Measurements from ENCODE around the gene SPDYE4.
"Not testable (repeated sequence)": the region's sequence is repeated elsewhere in the genome, so short reads cannot be mapped to it uniquely, and the experiment has no call there.

The SPDYE4 gene

GRCh38 chr17:8758137-8758596, at the start of gene SPDYE4:
Gene SPDYE4 (minus strand): TSS chr17:8758546. CDS start chr17:8758382, 164 bp downstream.
- no peak for DNase-seq

- DNase-seq, result no peak
Measured at GRCh38 chr17:8806926-8807550, 48.7 kb upstream of the SPDYE4 start.

- DNase-seq, result no peak
Measured at GRCh38 chr17:8806253-8806925, 48.0 kb upstream of the SPDYE4 start.

- DNase-seq, result not testable (repeated sequence)
Measured at GRCh38 chr17:8805396-8805795, 47.0 kb upstream of the SPDYE4 start.

- DNase-seq, result no peak
Measured at GRCh38 chr17:8803531-8804420, 45.4 kb upstream of the SPDYE4 start.

- DNase-seq, result no peak
Measured at GRCh38 chr17:8801135-8801840, 42.9 kb upstream of the SPDYE4 start.

- DNase-seq, result no peak
Measured at GRCh38 chr17:8800656-8801055, 42.3 kb upstream of the SPDYE4 start.

GRCh38 chr17:8799570-8800212, 41.3 kb upstream of the SPDYE4 start:
- DNase-seq, result no peak

- no peak for DNase-seq
Measured at GRCh38 chr17:8798846-8799569, 40.7 kb upstream of the SPDYE4 start, which contains the start of gene MFSD6L. Gene MFSD6L (minus strand): TSS chr17:8799365. CDS start chr17:8799120, 245 bp downstream.

- DNase-seq, result no peak
Measured at GRCh38 chr17:8798176-8798845, 40.0 kb upstream of the SPDYE4 start.

- no peak for DNase-seq
Measured at GRCh38 chr17:8797621-8798175, 39.4 kb upstream of the SPDYE4 start.

- no peak for DNase-seq
Measured at GRCh38 chr17:8794636-8795035, 36.3 kb upstream of the SPDYE4 start.

- DNase-seq, result no peak
Measured at GRCh38 chr17:8793649-8794048, 35.3 kb upstream of the SPDYE4 start.

- no peak for DNase-seq
Measured at GRCh38 chr17:8792646-8793045, 34.3 kb upstream of the SPDYE4 start.

- no peak for DNase-seq
Measured at GRCh38 chr17:8791910-8792270, 33.5 kb upstream of the SPDYE4 start.

GRCh38 chr17:8791248-8791909, 33.0 kb upstream of the SPDYE4 start:
- no peak for DNase-seq

- no peak for DNase-seq
Measured at GRCh38 chr17:8789743-8790142, 31.4 kb upstream of the SPDYE4 start.

GRCh38 chr17:8788998-8789397, 30.7 kb upstream of the SPDYE4 start:
- DNase-seq, result no peak

GRCh38 chr17:8785547-8786413, 27.4 kb upstream of the SPDYE4 start:
- DNase-seq, result peak; percentile 7 to 49 (median 32)

Data from activated CD4-positive, CD25-positive, alpha-beta regulatory T cell (primary cell).